K562 (cell line): ENCODE results near the gene ANGEL2. TPM values are rescaled to one million over a fixed set of nuclear protein-coding genes. Genes with fewer than 3 reads are reported as not detected.

ENCODE experiments used
- ATAC-seq: fragments of 200-7000 bp; cut with Tn5 transposase; 3 replicates; pipeline ENCODE4 v1.9.1; 2020; ENCODE audit warnings: moderate library complexity
- BruUV-seq: library from RNA; stranded (reverse); fragments of 400-500 nt; replicated peaks from 2 replicates; lab custom pipeline; 2021; lab: Mats Ljungman, UMichigan
- CTCF ChIA-PET: fragments of 300-600 bp; formaldehyde crosslinking; extraction: SDS; loops from one replicate; lab custom pipeline; 2021; ENCODE audit warnings: low intra/inter-chr PET ratio; lab: Yijun Ruan, JAX
- POLR2A ChIA-PET: fragments of 300-600, 350-650 bp; sonication (Branson Sonifier 250); formaldehyde crosslinking; extraction: SDS; loops from one replicate; lab custom pipeline; 2021; ENCODE audit warnings: antibody characterized with exemption, inconsistent platforms; lab: Yijun Ruan, JAX
- DNase-seq, 4 experiments: peaks; one replicate each; pipeline versions ENCODE4 v3.0.0 to v3.0.0-alpha.2; 2011 to 2018; ENCODE audit warnings: low spot score in 3 of 4, mixed read lengths in 3 of 4; ENCODE audit errors: extremely low read depth in 1 of 4
- FAIRE-seq: peaks from 2 replicates; lab custom pipeline; 2011; peaks lifted over from hg19 to GRCh38; lab: Jason Lieb, UNC
- H2AFZ ChIP-seq: 2 replicates; pipeline ENCODE4 v1.6.0; 2011; ENCODE audit warnings: low read depth, low read length, control low read depth, inconsistent platforms
- H3K27ac ChIP-seq: fragments of 200-600 bp; 3 replicates; pipeline ENCODE4 v1.8.0; 2011; ENCODE audit warnings: low read depth, mild to moderate bottlenecking, control low read depth, inconsistent platforms, low read length, moderate library complexity, mixed read lengths; ENCODE audit errors: extremely low read depth
- H3K27me3 ChIP-seq, 2 experiments: fragments of 300-600 bp in 1 of 2; 2 replicates in 1 of 2; 3 replicates in 1 of 2; pipeline versions ENCODE4 v1.6.0 to v1.8.0; 2011; ENCODE audit warnings: inconsistent platforms in 2 of 2, low read length in 2 of 2, mild to moderate bottlenecking in 1 of 2, mixed read lengths in 1 of 2, moderate library complexity in 1 of 2; ENCODE audit not compliant: control insufficient read depth in 2 of 2, insufficient read depth in 2 of 2
- H3K36me3 ChIP-seq: fragments of 300-600 bp; 3 replicates; pipeline ENCODE4 v1.8.0; 2011; ENCODE audit warnings: mild to moderate bottlenecking, low read length, inconsistent platforms; ENCODE audit not compliant: control insufficient read depth, insufficient read depth
- H3K4me1 ChIP-seq, 2 experiments: fragments of 200-600 bp in 1 of 2; replicated peaks in 1 of 2; 2 replicates in 1 of 2; 3 replicates in 1 of 2; pipeline versions ENCODE4 v1.5.1 to v1.8.0; 2011; ENCODE audit warnings: inconsistent platforms in 2 of 2, low read length in 2 of 2, mild to moderate bottlenecking in 1 of 2, mixed read lengths in 1 of 2, moderate library complexity in 1 of 2; ENCODE audit not compliant: control insufficient read depth in 2 of 2, insufficient read depth in 2 of 2
- H3K4me2 ChIP-seq: 2 replicates; pipeline ENCODE4 v1.6.1; 2011; ENCODE audit warnings: low read length, control low read depth, inconsistent platforms, mixed read lengths; ENCODE audit not compliant: insufficient read depth
- H3K4me3 ChIP-seq: fragments of 200-600 bp; sonication (generic), shearing (Covaris generic); 2 replicates; pipeline ENCODE4 v1.5.1; 2016; ENCODE audit warnings: control low read depth, inconsistent platforms
- H3K79me2 ChIP-seq: fragments of 200-600 bp; 3 replicates; pipeline ENCODE4 v1.8.0; 2011; ENCODE audit warnings: low read length, inconsistent platforms; ENCODE audit not compliant: control insufficient read depth, insufficient read depth
- H3K9ac ChIP-seq, 2 experiments: 2 replicates each; pipeline versions ENCODE4 v1.6.0 to v1.6.1; 2011; ENCODE audit warnings: low read depth in 2 of 2, low read length in 2 of 2, control low read depth in 1 of 2, inconsistent platforms in 1 of 2, mild to moderate bottlenecking in 1 of 2, mixed read lengths in 1 of 2; ENCODE audit not compliant: insufficient read depth in 1 of 2
- H3K9me1 ChIP-seq: one replicate; pipeline ENCODE4 v1.6.0; 2011; ENCODE audit warnings: inconsistent platforms, mild to moderate bottlenecking, low read length, moderate library complexity; ENCODE audit not compliant: control insufficient read depth, insufficient read depth
- H3K9me3 ChIP-seq: replicated peaks from 2 replicates; pipeline ENCODE4 v1.5.1; 2011; ENCODE audit warnings: low read depth, low read length, inconsistent platforms; ENCODE audit not compliant: control insufficient read depth, insufficient read depth
- H4K20me1 ChIP-seq: replicated peaks from 2 replicates; pipeline ENCODE4 v1.6.1; 2011; ENCODE audit warnings: low read length, inconsistent platforms, mixed read lengths; ENCODE audit not compliant: control insufficient read depth, insufficient read depth
- CHD7 ChIP-seq: fragments of 200-600 bp; sonication (generic); IDR thresholded peaks from one replicate; pipeline ENCODE4 v1.6.1; 2012; ENCODE audit warnings: mild to moderate bottlenecking, low read depth, low read length, inconsistent platforms
- E2F3 ChIP-seq: fragments of 250-450 bp; sonication (Bioruptor Pico); IDR thresholded peaks from 2 replicates; pipeline ENCODE4 v1.4.0; 2020; ENCODE audit warnings: mild to moderate bottlenecking
- NFE2 ChIP-seq: IDR thresholded peaks from 2 replicates; pipeline ENCODE4 v1.6.1; 2014; ENCODE audit warnings: antibody characterized with exemption, low read depth
- WGBS: fragments of 100-300 bp; shearing (Covaris generic); methylation state at CpG from one replicate; pipeline ENCODE4 v1.1.6; 2016; ENCODE audit warnings: low coverage, mixed read lengths; ENCODE audit not compliant: insufficient coverage; ENCODE audit errors: missing lambda C conversion rate; 5-methylcytosine and 5-hydroxymethylcytosine counted together
- in situ Hi-C: fragments of 300-500 bp; cut with MboI; formaldehyde crosslinking; loops from 4 replicates; pipeline ENCODE4 v1.15.0; 2018; ENCODE audit warnings: inconsistent platforms, mixed read lengths
- intact Hi-C: fragments of 100-400 bp; cut with micrococcal nuclease; formaldehyde crosslinking; loops from 2 replicates; pipeline ENCODE4 v1.14.2; 2022
- polyA plus RNA-seq, 8 experiments: library from polyadenylated mRNA; depleted of rRNA in 4 of 8; stranded (reverse) in 5 of 8; unstranded in 3 of 8; fragments of >200 nt; fragmentation: Nextera tagmentation in 2 of 8; fragmentation: Illumina TruSeq in 1 of 8; extraction: Ambion mirVana in 2 of 8; extraction: Trizol in 1 of 8; gene quantifications; 2 replicates each; pipeline versions ENCODE4 v1.2.1 to v1.2.3, GENCODE V29; 2011 to 2014; ENCODE audit warnings: inconsistent platforms in 1 of 8, missing spikeins in 1 of 8
- total RNA-seq, 7 experiments: library from RNA; depleted of rRNA in 6 of 7; stranded (reverse); fragments of >200 nt in 6 of 7; fragmentation: Illumina TruSeq in 2 of 7; extraction: Trizol in 2 of 7; gene quantifications; 2 replicates each; pipeline versions ENCODE4 v1.2.1 to v1.2.3, GENCODE V29; 2011 to 2021; ENCODE audit warnings: low replicate concordance in 1 of 7
- TF ChIP-seq, protein P1 (sequence below), 2 experiments: fragments of 450-650 bp in 1 of 2; sonication (generic) in 1 of 2; formaldehyde crosslinking in 1 of 2; IDR thresholded peaks in 1 of 2; conservative IDR thresholded peaks in 1 of 2; 2 replicates each; pipeline versions ENCODE4 v1.6.1 to v1.8.1; 2016 to 2023; ENCODE audit warnings: mild to moderate bottlenecking in 2 of 2, moderate library complexity in 2 of 2, inconsistent platforms in 1 of 2, missing genetic modification reagents in 1 of 2
- TF ChIP-seq, protein P2 (sequence below): fragments of 250-450 bp; sonication (Bioruptor Pico); IDR thresholded peaks from 2 replicates; pipeline ENCODE4 v1.5.1; 2021; ENCODE audit warnings: mild to moderate bottlenecking

ANGEL2 gene
- total and polyA plus RNA-seq, 9 of the 15 experiments (the other 6 are each of a cell fraction or from before 2014, with no cell fraction given), result 6.8 to 34.6 (median 26.2) TPM

DNA sequence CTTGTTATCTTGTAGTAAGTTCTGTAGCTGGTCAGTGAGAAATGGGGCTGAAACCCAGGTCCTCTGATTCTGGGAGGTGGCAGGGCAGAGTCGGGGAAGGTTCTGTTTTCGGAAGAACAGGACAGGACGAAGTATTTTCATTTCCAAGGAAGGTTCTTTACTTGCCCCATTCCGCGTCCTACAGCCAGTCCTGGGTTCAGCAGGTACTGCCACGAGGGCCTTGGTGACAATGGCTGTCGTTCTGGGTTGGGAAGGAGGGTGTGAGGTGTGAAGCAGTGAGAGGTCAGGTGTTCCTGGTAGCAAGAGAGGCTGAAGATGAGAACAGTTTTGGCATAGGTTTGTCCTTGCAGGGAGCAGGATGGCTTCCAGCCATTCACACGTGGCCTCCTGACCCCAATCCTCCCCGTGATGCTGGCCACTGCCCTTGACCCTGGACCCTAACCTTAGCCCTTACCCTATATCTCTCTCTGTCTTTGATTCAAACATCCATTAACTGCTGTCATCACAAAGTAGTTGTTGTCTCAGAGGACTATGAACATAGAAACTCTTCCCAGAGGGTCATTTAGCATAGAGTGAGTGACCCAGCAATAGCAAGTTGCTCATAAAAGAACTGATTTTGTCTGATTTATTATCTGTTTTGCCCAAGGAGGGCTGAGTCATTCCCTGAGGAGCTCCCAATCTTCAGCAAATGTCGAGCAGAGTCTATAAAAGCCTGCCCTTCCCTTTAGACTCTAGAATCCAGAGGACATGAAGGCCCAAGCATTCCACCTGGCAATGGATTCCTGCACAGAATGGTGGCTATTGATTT lies 40.4 kb downstream of the ANGEL2 start:
- Histone ChIP-seq H3K4me1 (no peaks in the 10 kb centered on the region), H3K9ac (no peak overlapping the region), H3K36me3 (no peaks in the 10 kb centered on the region), H3K27ac (no peak overlapping the region), H3K27me3 (peaks cover 56 to 93% of the 10 kb centered on the region in 2 experiments), H3K79me2 (no peaks in the 10 kb centered on the region), H3K9me3 (0 out of 2 replicates have a peak, but pooled peaks cover 2% of the 10 kb centered on the region), H2AFZ (no peak overlapping the region), H3K4me2 (no peak overlapping the region), H4K20me1 (peaks cover 9% of the 10 kb centered on the region; the same call in 1 of the 2 replicates), H3K9me1 (no peaks in the 10 kb centered on the region), H3K4me3 (no peak overlapping the region)
- intact Hi-C loops, result no loop called here
- WGBS, result 2% methylated on average over 10 of the region's 10 CpGs
- FAIRE-seq, result no peak
- DNase-seq, result no peak
- no TSS peak for BruUV-seq
- in situ Hi-C loops, result no loop called here
- no peak; the same call in 1 of the 3 replicates for ATAC-seq
- POLR2A ChIA-PET, result interaction anchor here (0.7 kb wide), 1 partner anchor 11 kb away, joined by 3 read pairs; no protein-coding TSS in a partner anchor
- CTCF ChIA-PET, result no interaction called here
- TF ChIP-seq E2F3, result no peak
- peak; percentile 77 for TF ChIP-seq NFE2
- TF ChIP-seq, protein P1, sequence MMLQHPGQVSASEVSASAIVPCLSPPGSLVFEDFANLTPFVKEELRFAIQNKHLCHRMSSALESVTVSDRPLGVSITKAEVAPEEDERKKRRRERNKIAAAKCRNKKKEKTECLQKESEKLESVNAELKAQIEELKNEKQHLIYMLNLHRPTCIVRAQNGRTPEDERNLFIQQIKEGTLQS (IDR thresholded peaks at IDR 0.05), result peak; percentile 55; the same call in 1 of the 2 replicates
- TF ChIP-seq, protein P1 (CRISPR knock-in tag; conservative IDR thresholded peaks at IDR 0.05), result no peak
- TF ChIP-seq, protein P2, sequence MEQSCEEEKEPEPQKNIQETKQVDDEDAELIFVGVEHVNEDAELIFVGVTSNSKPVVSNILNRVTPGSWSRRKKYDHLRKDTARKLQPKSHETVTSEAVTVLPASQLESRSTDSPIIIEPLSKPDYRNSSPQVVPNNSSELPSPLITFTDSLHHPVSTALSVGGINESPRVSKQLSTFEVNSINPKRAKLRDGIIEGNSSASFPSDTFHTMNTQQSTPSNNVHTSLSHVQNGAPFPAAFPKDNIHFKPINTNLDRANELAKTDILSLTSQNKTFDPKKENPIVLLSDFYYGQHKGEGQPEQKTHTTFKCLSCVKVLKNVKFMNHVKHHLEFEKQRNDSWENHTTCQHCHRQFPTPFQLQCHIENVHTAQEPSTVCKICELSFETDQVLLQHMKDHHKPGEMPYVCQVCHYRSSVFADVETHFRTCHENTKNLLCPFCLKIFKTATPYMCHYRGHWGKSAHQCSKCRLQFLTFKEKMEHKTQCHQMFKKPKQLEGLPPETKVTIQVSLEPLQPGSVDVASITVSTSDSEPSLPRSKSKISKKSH (CRISPR knock-in tag), result no peak
- TF ChIP-seq CHD7, result no peak
